GM23338 (cell line): ENCODE results near the gene APPL2. TPM values are rescaled to one million over a fixed set of nuclear protein-coding genes. Genes with fewer than 3 reads are reported as not detected.

Experiments used
- ATAC-seq: fragments of 200-7000 bp; cut with Tn5 transposase; 3 replicates; pipeline ENCODE4 v1.9.1; 2020
- DNase-seq: peaks from one replicate; pipeline ENCODE4 v3.0.0-alpha.2; 2015; ENCODE audit warnings: low spot score
- H2AFZ ChIP-seq: fragments of 200-600 bp; sonication (generic); 2 replicates; pipeline ENCODE4 v1.8.0; 2016; ENCODE audit warnings: antibody characterized with exemption, mild to moderate bottlenecking, moderate library complexity
- H3F3A ChIP-seq: fragments of 200-600 bp; sonication (generic); replicated peaks from 2 replicates; pipeline ENCODE4 v1.8.0; 2017; ENCODE audit warnings: antibody characterized with exemption, mixed run types, low read depth
- H3K27ac ChIP-seq: fragments of 200-600 bp; sonication (generic); 2 replicates; pipeline ENCODE4 v1.6.1; 2016; ENCODE audit warnings: low read depth
- H3K27me3 ChIP-seq: fragments of 200-600 bp; sonication (generic); 2 replicates; pipeline ENCODE4 v1.8.0; 2016; ENCODE audit warnings: mild to moderate bottlenecking, mixed run types, moderate library complexity; ENCODE audit not compliant: insufficient read depth
- H3K36me3 ChIP-seq: fragments of 200-600 bp; sonication (generic); 2 replicates; pipeline ENCODE4 v1.8.0; 2016; ENCODE audit warnings: mild to moderate bottlenecking; ENCODE audit not compliant: insufficient read depth
- H3K4me1 ChIP-seq: fragments of 200-600 bp; sonication (generic); 2 replicates; pipeline ENCODE4 v1.8.0; 2016; ENCODE audit warnings: mild to moderate bottlenecking, moderate library complexity; ENCODE audit not compliant: insufficient read depth
- H3K4me2 ChIP-seq: fragments of 200-600 bp; sonication (generic); 2 replicates; pipeline ENCODE4 v1.7.1; 2017; ENCODE audit warnings: mixed run types
- H3K4me3 ChIP-seq: fragments of 200-600 bp; sonication (generic); 2 replicates; pipeline ENCODE4 v1.6.1; 2016; ENCODE audit warnings: mixed run types
- H3K79me2 ChIP-seq: fragments of 200-600 bp; sonication (generic); replicated peaks from 2 replicates; pipeline ENCODE4 v1.8.0; 2017; ENCODE audit warnings: mild to moderate bottlenecking; ENCODE audit not compliant: insufficient read depth
- H3K9me2 ChIP-seq: fragments of 200-600 bp; sonication (generic); 2 replicates; pipeline ENCODE4 v1.8.0; 2017; ENCODE audit not compliant: insufficient read depth
- H4K20me1 ChIP-seq: fragments of 200-600 bp; sonication (generic); replicated peaks from 2 replicates; pipeline ENCODE4 v1.8.0; 2017; ENCODE audit warnings: mild to moderate bottlenecking; ENCODE audit not compliant: insufficient read depth
- H3K27ac Mint-ChIP-seq: 2 replicates; pipeline ENCODE4 v1.8.0; 2020; ENCODE audit warnings: inconsistent platforms, mild to moderate bottlenecking, moderate library complexity, mixed read lengths
- H3K27me3 Mint-ChIP-seq: 3 replicates; pipeline ENCODE4 v1.8.0; 2022; ENCODE audit warnings: low read depth, mild to moderate bottlenecking, moderate library complexity, mixed read lengths, inconsistent platforms; ENCODE audit not compliant: insufficient read depth, poor library complexity
- H3K36me3 Mint-ChIP-seq: 3 replicates; pipeline ENCODE4 v1.8.0; 2021; ENCODE audit warnings: low read depth, mild to moderate bottlenecking, inconsistent platforms, moderate library complexity, mixed read lengths
- H3K4me1 Mint-ChIP-seq: 3 replicates; pipeline ENCODE4 v1.8.0; 2020; ENCODE audit warnings: mild to moderate bottlenecking, inconsistent platforms, mixed read lengths
- H3K4me3 Mint-ChIP-seq: 3 replicates; pipeline ENCODE4 v1.8.0; 2021; ENCODE audit warnings: moderate library complexity, mild to moderate bottlenecking, inconsistent platforms, mixed read lengths
- H3K9me3 Mint-ChIP-seq: 3 replicates; pipeline ENCODE4 v1.8.0; 2020; ENCODE audit warnings: moderate library complexity, mild to moderate bottlenecking, inconsistent platforms, mixed read lengths
- JUNB ChIP-seq: IDR thresholded peaks from one replicate; pipeline ENCODE4 v1.6.1; 2016; ENCODE audit warnings: antibody characterized with exemption; ENCODE audit not compliant: unreplicated experiment
- STAT1 ChIP-seq: IDR thresholded peaks from one replicate; pipeline ENCODE4 v1.6.1; 2016; ENCODE audit warnings: antibody characterized with exemption; ENCODE audit not compliant: unreplicated experiment
- ZNF331 ChIP-seq: fragments of 250-450 bp; sonication (Bioruptor Pico); IDR thresholded peaks from 2 replicates; pipeline ENCODE4 v1.5.0; 2020; ENCODE audit warnings: low read depth, mild to moderate bottlenecking, moderate library complexity
- polyA plus RNA-seq: library from polyadenylated mRNA; unstranded; fragments of >200 nt; fragmentation: Nextera tagmentation; extraction: Ambion mirVana; gene quantifications from 2 replicates; pipeline ENCODE4 v1.2.1, GENCODE V29; 2016
- total RNA-seq: library from RNA; depleted of rRNA; stranded (reverse); fragments of >200 nt; shearing (Covaris generic); gene quantifications from 2 replicates; pipeline ENCODE4 v1.2.3, GENCODE V29; 2014
- TF ChIP-seq, protein P1 (sequence below): fragments of 250-450 bp; sonication (Bioruptor Pico); IDR thresholded peaks from 2 replicates; pipeline ENCODE4 v1.5.0; 2020; ENCODE audit warnings: mild to moderate bottlenecking, moderate library complexity
- TF ChIP-seq, protein P2 (sequence below), 2 experiments: fragments of 200-600 bp in 1 of 2; sonication (generic) in 1 of 2; conservative IDR thresholded peaks; 2 replicates each; pipeline versions ENCODE4 v1.5.1 to v1.6.1; 2016 to 2017; ENCODE audit warnings: antibody characterized with exemption in 2 of 2, low read depth in 2 of 2, mild to moderate bottlenecking in 2 of 2, moderate library complexity in 1 of 2
- TF ChIP-seq, protein P3 (sequence below): IDR thresholded peaks from 2 replicates; pipeline ENCODE4 v1.6.1; 2016; ENCODE audit warnings: antibody characterized with exemption
- TF ChIP-seq, protein P4 (sequence below): IDR thresholded peaks from one replicate; pipeline ENCODE4 v1.6.1; 2018; ENCODE audit warnings: antibody characterized with exemption; ENCODE audit not compliant: unreplicated experiment

Gene APPL2
- total and polyA plus RNA-seq, 2 experiments from 2014 or later, result 9.3 to 17.4 TPM

DNA sequence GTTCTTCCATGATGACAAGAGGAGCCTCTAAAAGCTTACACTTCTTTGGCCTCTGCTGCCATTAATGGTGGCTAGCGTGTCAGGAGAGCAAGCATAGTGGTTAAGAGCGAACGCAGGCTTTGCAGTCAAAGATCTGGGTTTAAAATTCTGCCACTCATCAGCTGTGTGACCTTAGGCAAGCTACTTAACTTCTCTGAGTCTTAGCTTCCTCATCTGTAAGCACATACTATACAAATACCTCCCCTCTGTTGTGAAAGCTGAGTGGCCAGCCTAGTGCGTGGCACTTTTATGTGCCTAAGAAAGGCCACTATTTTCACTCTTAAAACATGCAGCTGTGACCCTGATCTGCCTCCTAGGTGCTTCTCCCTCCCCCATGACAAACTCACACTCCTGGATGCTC lies 11.6 kb downstream of the APPL2 start (continued):
- TF ChIP-seq, protein P1, sequence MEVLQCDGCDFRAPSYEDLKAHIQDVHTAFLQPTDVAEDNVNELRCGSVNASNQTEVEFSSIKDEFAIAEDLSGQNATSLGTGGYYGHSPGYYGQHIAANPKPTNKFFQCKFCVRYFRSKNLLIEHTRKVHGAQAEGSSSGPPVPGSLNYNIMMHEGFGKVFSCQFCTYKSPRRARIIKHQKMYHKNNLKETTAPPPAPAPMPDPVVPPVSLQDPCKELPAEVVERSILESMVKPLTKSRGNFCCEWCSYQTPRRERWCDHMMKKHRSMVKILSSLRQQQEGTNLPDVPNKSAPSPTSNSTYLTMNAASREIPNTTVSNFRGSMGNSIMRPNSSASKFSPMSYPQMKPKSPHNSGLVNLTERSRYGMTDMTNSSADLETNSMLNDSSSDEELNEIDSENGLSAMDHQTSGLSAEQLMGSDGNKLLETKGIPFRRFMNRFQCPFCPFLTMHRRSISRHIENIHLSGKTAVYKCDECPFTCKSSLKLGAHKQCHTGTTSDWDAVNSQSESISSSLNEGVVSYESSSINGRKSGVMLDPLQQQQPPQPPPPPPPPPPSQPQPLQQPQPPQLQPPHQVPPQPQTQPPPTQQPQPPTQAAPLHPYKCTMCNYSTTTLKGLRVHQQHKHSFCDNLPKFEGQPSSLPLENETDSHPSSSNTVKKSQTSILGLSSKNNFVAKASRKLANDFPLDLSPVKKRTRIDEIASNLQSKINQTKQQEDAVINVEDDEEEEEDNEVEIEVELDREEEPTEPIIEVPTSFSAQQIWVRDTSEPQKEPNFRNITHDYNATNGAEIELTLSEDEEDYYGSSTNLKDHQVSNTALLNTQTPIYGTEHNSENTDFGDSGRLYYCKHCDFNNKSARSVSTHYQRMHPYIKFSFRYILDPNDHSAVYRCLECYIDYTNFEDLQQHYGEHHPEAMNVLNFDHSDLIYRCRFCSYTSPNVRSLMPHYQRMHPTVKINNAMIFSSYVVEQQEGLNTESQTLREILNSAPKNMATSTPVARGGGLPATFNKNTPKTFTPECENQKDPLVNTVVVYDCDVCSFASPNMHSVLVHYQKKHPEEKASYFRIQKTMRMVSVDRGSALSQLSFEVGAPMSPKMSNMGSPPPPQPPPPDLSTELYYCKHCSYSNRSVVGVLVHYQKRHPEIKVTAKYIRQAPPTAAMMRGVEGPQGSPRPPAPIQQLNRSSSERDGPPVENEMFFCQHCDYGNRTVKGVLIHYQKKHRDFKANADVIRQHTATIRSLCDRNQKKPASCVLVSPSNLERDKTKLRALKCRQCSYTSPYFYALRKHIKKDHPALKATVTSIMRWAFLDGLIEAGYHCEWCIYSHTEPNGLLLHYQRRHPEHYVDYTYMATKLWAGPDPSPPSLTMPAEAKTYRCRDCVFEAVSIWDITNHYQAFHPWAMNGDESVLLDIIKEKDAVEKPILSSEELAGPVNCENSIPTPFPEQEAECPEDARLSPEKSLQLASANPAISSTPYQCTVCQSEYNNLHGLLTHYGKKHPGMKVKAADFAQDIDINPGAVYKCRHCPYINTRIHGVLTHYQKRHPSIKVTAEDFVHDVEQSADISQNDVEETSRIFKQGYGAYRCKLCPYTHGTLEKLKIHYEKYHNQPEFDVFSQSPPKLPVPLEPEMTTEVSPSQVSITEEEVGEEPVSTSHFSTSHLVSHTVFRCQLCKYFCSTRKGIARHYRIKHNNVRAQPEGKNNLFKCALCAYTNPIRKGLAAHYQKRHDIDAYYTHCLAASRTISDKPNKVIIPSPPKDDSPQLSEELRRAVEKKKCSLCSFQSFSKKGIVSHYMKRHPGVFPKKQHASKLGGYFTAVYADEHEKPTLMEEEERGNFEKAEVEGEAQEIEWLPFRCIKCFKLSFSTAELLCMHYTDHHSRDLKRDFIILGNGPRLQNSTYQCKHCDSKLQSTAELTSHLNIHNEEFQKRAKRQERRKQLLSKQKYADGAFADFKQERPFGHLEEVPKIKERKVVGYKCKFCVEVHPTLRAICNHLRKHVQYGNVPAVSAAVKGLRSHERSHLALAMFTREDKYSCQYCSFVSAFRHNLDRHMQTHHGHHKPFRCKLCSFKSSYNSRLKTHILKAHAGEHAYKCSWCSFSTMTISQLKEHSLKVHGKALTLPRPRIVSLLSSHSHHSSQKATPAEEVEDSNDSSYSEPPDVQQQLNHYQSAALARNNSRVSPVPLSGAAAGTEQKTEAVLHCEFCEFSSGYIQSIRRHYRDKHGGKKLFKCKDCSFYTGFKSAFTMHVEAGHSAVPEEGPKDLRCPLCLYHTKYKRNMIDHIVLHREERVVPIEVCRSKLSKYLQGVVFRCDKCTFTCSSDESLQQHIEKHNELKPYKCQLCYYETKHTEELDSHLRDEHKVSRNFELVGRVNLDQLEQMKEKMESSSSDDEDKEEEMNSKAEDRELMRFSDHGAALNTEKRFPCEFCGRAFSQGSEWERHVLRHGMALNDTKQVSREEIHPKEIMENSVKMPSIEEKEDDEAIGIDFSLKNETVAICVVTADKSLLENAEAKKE (CRISPR knock-in tag), result no peak
- TF ChIP-seq, protein P2, sequence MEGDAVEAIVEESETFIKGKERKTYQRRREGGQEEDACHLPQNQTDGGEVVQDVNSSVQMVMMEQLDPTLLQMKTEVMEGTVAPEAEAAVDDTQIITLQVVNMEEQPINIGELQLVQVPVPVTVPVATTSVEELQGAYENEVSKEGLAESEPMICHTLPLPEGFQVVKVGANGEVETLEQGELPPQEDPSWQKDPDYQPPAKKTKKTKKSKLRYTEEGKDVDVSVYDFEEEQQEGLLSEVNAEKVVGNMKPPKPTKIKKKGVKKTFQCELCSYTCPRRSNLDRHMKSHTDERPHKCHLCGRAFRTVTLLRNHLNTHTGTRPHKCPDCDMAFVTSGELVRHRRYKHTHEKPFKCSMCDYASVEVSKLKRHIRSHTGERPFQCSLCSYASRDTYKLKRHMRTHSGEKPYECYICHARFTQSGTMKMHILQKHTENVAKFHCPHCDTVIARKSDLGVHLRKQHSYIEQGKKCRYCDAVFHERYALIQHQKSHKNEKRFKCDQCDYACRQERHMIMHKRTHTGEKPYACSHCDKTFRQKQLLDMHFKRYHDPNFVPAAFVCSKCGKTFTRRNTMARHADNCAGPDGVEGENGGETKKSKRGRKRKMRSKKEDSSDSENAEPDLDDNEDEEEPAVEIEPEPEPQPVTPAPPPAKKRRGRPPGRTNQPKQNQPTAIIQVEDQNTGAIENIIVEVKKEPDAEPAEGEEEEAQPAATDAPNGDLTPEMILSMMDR (conservative IDR thresholded peaks at IDR 0.05; ENCODE audit: low read depth in 2 of 2), result no peak
- TF ChIP-seq ZNF331 (no peak), STAT1 (no peak), JUNB (no peak)
- TF ChIP-seq, protein P3, sequence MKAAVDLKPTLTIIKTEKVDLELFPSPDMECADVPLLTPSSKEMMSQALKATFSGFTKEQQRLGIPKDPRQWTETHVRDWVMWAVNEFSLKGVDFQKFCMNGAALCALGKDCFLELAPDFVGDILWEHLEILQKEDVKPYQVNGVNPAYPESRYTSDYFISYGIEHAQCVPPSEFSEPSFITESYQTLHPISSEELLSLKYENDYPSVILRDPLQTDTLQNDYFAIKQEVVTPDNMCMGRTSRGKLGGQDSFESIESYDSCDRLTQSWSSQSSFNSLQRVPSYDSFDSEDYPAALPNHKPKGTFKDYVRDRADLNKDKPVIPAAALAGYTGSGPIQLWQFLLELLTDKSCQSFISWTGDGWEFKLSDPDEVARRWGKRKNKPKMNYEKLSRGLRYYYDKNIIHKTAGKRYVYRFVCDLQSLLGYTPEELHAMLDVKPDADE, result no peak

DNA sequence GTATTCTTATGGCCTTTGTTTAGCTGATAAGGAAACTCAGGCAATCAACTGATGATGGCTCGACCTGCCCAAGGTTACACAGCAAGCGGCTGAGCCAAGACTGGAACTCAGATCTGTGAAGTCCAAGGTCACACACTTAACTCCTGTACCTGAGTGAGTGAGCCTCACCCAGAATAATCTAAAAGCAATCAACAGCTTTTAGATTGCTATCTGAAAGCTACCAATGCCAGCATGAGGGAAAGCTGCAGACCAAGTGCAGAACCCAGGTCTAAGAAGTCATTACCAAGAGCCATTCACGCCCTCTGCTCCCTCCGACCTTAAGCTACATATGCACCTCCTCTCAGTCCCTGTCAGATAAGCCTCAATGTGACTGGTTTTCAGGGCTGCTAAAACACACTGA lies 12.1 kb downstream of the APPL2 start:
- no peaks in the 10 kb centered on the region for H3K27me3 Mint-ChIP-seq
- no peaks in the 10 kb centered on the region for H3F3A ChIP-seq
- no peaks in the 10 kb centered on the region for H3K9me2 ChIP-seq
- no peak overlapping the region for H2AFZ ChIP-seq
- peaks cover 6% of the 10 kb centered on the region for H3K4me1 ChIP-seq
- H3K27me3 ChIP-seq, result no peaks in the 10 kb centered on the region
- DNase-seq (no peak), ATAC-seq (no peak)
- no peaks in the 10 kb centered on the region; the same call in 1 of the 2 replicates for H3K36me3 ChIP-seq
- H3K4me3 Mint-ChIP-seq, result no peak overlapping the region
- H3K9me3 Mint-ChIP-seq, result no peaks in the 10 kb centered on the region
- no peak overlapping the region for H3K27ac ChIP-seq
- H3K36me3 Mint-ChIP-seq, result peaks cover 11% of the 10 kb centered on the region
- TF ChIP-seq, protein P2 (conservative IDR thresholded peaks at IDR 0.05; ENCODE audit: low read depth in 2 of 2), result no peak
- TF ChIP-seq, protein P4, sequence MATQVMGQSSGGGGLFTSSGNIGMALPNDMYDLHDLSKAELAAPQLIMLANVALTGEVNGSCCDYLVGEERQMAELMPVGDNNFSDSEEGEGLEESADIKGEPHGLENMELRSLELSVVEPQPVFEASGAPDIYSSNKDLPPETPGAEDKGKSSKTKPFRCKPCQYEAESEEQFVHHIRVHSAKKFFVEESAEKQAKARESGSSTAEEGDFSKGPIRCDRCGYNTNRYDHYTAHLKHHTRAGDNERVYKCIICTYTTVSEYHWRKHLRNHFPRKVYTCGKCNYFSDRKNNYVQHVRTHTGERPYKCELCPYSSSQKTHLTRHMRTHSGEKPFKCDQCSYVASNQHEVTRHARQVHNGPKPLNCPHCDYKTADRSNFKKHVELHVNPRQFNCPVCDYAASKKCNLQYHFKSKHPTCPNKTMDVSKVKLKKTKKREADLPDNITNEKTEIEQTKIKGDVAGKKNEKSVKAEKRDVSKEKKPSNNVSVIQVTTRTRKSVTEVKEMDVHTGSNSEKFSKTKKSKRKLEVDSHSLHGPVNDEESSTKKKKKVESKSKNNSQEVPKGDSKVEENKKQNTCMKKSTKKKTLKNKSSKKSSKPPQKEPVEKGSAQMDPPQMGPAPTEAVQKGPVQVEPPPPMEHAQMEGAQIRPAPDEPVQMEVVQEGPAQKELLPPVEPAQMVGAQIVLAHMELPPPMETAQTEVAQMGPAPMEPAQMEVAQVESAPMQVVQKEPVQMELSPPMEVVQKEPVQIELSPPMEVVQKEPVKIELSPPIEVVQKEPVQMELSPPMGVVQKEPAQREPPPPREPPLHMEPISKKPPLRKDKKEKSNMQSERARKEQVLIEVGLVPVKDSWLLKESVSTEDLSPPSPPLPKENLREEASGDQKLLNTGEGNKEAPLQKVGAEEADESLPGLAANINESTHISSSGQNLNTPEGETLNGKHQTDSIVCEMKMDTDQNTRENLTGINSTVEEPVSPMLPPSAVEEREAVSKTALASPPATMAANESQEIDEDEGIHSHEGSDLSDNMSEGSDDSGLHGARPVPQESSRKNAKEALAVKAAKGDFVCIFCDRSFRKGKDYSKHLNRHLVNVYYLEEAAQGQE, result no peak
- TF ChIP-seq ZNF331, result no peak
- peaks cover 11% of the 10 kb centered on the region for H3K4me1 Mint-ChIP-seq
- no peaks in the 10 kb centered on the region; the same call in 1 of the 2 replicates for H4K20me1 ChIP-seq
- H3K27ac Mint-ChIP-seq, result no peak overlapping the region
- no peak overlapping the region for H3K4me2 ChIP-seq
- no peak overlapping the region for H3K4me3 ChIP-seq
- H3K79me2 ChIP-seq, result no peaks in the 10 kb centered on the region
